Measurements from ENCODE around the gene VARS2. TPM values are rescaled to one million over a fixed set of nuclear protein-coding genes. Genes with fewer than 3 reads are reported as not detected.

The VARS2 gene
- total RNA-seq, 2 experiments from 2014 or later, result 83.0 to 84.0 TPM

DNA sequence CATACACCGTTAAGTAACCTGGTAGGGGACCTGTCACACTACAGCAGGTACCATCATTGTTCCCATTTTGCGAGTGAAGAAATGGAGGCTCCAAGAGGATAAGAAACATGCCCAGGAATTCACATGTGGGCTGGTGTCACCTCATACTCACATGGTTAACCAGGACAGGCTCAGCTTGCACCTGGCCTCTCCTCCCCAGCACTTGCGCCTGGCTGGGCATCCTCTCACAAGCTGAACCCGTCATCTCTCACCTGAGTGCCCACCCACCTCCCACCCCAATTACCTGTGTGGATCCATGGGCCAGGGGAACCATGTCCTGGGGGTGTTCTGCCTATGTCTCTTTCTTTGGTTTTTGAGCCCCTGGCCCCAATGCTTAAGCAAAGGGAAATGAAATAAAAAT is 16.5 kb downstream of the VARS2 start:
- DNase-seq, result no peak
- no peaks in the 10 kb centered on the region for H3K27me3 Mint-ChIP-seq
- intact Hi-C loops (cut with micrococcal nuclease), result no loop called here
- peaks cover 32% of the 10 kb centered on the region for H3K36me3 Mint-ChIP-seq (ENCODE audit: low read depth)
- H3K4me3 Mint-ChIP-seq, result no peak overlapping the region
- H3K9me3 Mint-ChIP-seq, result peaks cover 8% of the 10 kb centered on the region
- ChIA-PET POLR2A (interaction anchor here (1.1 to 1.4 kb wide), 2 partner anchors 16 to 188 kb away, joined by 3 read pairs; no protein-coding TSS in a partner anchor), CTCF (interaction anchor here (0.9 to 1.9 kb wide), 3 partner anchors 11 to 138 kb away, joined by 3 to 6 read pairs (median 6); no protein-coding TSS in a partner anchor)
- H3K27ac Mint-ChIP-seq, result no peak overlapping the region
- no peaks in the 10 kb centered on the region for H3K4me1 Mint-ChIP-seq (ENCODE audit: low read depth)
- TF ChIP-seq CTCF (IDR thresholded peaks at IDR 0.05), result no peak
- no peak for ATAC-seq

GRCh38 chr6:30931272-30931671 is 17.2 kb downstream of the VARS2 start:
- no peaks in the 10 kb centered on the region for H3K4me1 Mint-ChIP-seq (ENCODE audit: low read depth)
- H3K4me3 Mint-ChIP-seq, result no peak overlapping the region
- H3K9me3 Mint-ChIP-seq, result peaks cover 8% of the 10 kb centered on the region
- ATAC-seq (no peak), DNase-seq (no peak)
- H3K36me3 Mint-ChIP-seq (ENCODE audit: low read depth), result peaks cover 29% of the 10 kb centered on the region
- intact Hi-C loops (cut with micrococcal nuclease), result no loop called here
- H3K27me3 Mint-ChIP-seq, result no peaks in the 10 kb centered on the region
- no peak for TF ChIP-seq CTCF (IDR thresholded peaks at IDR 0.05)
- H3K27ac Mint-ChIP-seq, result no peak overlapping the region
- ChIA-PET CTCF (interaction anchor here (1.2 to 1.9 kb wide), 2 partner anchors 137 to 156 kb away, joined by 5 to 6 read pairs; no protein-coding TSS in a partner anchor), POLR2A (interaction anchor here (1.1 kb wide), 1 partner anchor 16 kb away, joined by 3 read pairs; no protein-coding TSS in a partner anchor)

- CTCF ChIA-PET, result interaction anchor here (1.2 kb wide), 1 partner anchor 155 kb away, joined by 5 read pairs; no protein-coding TSS in a partner anchor
- H3K4me1 Mint-ChIP-seq (ENCODE audit: low read depth), result no peaks in the 10 kb centered on the region
- ATAC-seq (no peak), DNase-seq (no peak)
- H3K36me3 Mint-ChIP-seq (ENCODE audit: low read depth), result peaks cover 21% of the 10 kb centered on the region
- H3K27me3 Mint-ChIP-seq, result no peaks in the 10 kb centered on the region
- intact Hi-C loops (cut with micrococcal nuclease), result no loop called here
- peaks cover 8% of the 10 kb centered on the region for H3K9me3 Mint-ChIP-seq
- TF ChIP-seq CTCF (IDR thresholded peaks at IDR 0.05), result no peak
- no peak within 1 kb of the TSS for H3K27ac Mint-ChIP-seq
- no peak within 1 kb of the TSS for H3K4me3 Mint-ChIP-seq
- POLR2A ChIA-PET, result no interaction called here
These were observed 18.1 kb downstream of the VARS2 start, which contains the start of gene SFTA2 for GRCh38 chr6:30931969-30932645. Gene SFTA2, minus strand, starts transcription at chr6:30932170. Its CDS starts 74 bp downstream, at chr6:30932096.

DNA sequence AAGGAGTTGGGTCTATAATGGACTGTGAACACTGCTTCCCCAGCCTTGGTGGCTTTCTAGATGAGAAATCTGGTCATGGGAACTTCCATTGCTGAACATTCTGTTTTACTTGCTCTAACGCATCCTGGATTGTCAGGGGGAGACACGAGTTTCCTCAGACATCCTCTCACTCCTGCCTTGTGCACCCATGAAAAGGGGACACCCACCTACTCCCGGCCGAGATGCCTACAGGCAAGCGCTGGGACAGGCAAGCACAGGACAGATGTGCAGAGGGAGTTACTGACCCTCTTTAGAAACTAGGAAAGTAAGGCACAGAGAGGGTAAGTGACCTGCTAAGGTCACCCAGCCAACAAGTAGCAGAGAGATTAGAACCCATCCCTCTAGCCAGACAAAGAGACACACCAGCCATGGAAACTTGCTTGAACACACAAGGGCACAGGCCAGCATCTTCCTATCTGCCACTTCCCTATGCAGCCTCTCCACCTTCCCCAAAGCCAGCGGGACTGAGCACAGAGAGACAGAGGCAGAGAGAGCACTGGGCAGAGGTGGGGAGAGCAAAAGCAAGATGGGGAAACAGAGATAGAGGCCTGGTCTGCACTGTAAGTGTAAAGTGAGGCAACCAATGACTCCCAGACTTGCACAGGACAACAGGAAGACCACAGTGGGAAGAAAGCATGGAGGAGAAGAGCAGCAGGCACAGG is 18.8 kb downstream of the VARS2 start:
- DNase-seq (no peak), ATAC-seq (no peak)
- peaks cover 8% of the 10 kb centered on the region for H3K9me3 Mint-ChIP-seq
- no peak for TF ChIP-seq CTCF (IDR thresholded peaks at IDR 0.05)
- H3K27me3 Mint-ChIP-seq, result peaks cover 2% of the 10 kb centered on the region
- ChIA-PET POLR2A (no interaction called here), CTCF (no interaction called here)
- intact Hi-C loops (cut with micrococcal nuclease), result no loop called here
- no peaks in the 10 kb centered on the region for H3K4me1 Mint-ChIP-seq (ENCODE audit: low read depth)
- H3K36me3 Mint-ChIP-seq (ENCODE audit: low read depth), result peaks cover 16% of the 10 kb centered on the region
- no peak overlapping the region for H3K27ac Mint-ChIP-seq
- H3K4me3 Mint-ChIP-seq, result no peak overlapping the region

DNA sequence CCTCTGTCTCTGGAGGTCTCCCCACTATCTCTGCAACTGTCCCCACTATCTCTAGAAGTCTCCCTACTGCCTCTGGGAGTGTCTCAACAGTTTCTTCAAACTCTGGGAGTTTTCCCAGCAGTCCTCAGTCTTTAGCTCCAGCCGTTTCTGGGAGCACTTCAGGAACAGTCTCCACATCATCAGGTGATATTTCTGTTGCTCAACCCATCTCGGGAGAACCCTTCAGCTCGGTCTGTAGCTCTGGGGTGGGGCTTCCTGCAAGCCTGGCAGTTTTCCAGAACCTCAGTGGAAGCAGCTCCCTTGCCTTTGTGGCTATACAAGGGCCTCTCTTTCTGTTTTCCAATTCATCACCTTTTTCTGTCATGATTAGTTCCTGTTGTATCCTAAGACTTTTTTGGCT is 21.0 kb downstream of the VARS2 start:
- Mint-ChIP-seq H3K9me3 (no peaks in the 10 kb centered on the region), H3K27ac (no peak overlapping the region), H3K4me1 (ENCODE audit: low read depth) (no peaks in the 10 kb centered on the region), H3K36me3 (ENCODE audit: low read depth) (no peaks in the 10 kb centered on the region), H3K27me3 (peaks cover 11% of the 10 kb centered on the region), H3K4me3 (no peak overlapping the region)
- no peak for TF ChIP-seq CTCF (IDR thresholded peaks at IDR 0.05)
- CTCF ChIA-PET, result interaction anchor here (1.1 kb wide), 2 partner anchors 17 to 194 kb away, joined by 3 read pairs; no protein-coding TSS in a partner anchor
- intact Hi-C loops (cut with micrococcal nuclease), result no loop called here
- DNase-seq (no peak), ATAC-seq (no peak)
- POLR2A ChIA-PET, result no interaction called here

Measured in activated CD8-positive, alpha-beta T cell treated with anti-CD3 and anti-CD28 coated beads for 36 hours (primary cell).